Endothelial cell of umbilical vein (primary cell): ENCODE data around the gene GAPVD1. TPM values are rescaled to one million over a fixed set of nuclear protein-coding genes. Genes with fewer than 3 reads are reported as not detected.

Experiments used
- BruUV-seq: library from RNA; stranded (reverse); fragments of 400-500 nt; replicated peaks from 2 replicates; lab custom pipeline; 2021; lab: Mats Ljungman, UMichigan
- CTCF ChIA-PET: fragments of 300-600, 350-600 bp; sonication (Branson Sonifier 250); formaldehyde crosslinking; loops from one replicate; lab custom pipeline; 2021; ENCODE audit warnings: antibody characterized with exemption, inconsistent platforms; lab: Charles Lee
- POLR2A ChIA-PET: fragments of 300-600, 350-600 bp; sonication (Branson Sonifier 250); formaldehyde crosslinking; loops from one replicate; lab custom pipeline; 2021; ENCODE audit warnings: antibody characterized with exemption, inconsistent platforms; lab: Charles Lee
- DNase-seq: peaks from one replicate; pipeline ENCODE4 v3.0.0-alpha.2; 2011; ENCODE audit warnings: low read depth, low spot score
- FAIRE-seq: peaks from 2 replicates; lab custom pipeline; 2011; peaks lifted over from hg19 to GRCh38; lab: Jason Lieb, UNC
- H2AFZ ChIP-seq: 2 replicates; pipeline ENCODE4 v1.6.0; 2012; ENCODE audit warnings: low read depth, low read length, control low read depth, inconsistent platforms
- H3K27ac ChIP-seq: 2 replicates; pipeline ENCODE4 v1.5.1; 2011; ENCODE audit warnings: low read depth, mild to moderate bottlenecking, control low read depth, low read length, moderate library complexity; ENCODE audit not compliant: insufficient read depth
- H3K27me3 ChIP-seq, 2 experiments: 2 replicates each; pipeline versions ENCODE4 v1.6.0 to v1.6.1; 2011; ENCODE audit warnings: low read length in 2 of 2, mixed read lengths in 1 of 2; ENCODE audit not compliant: control insufficient read depth in 2 of 2, insufficient read depth in 2 of 2
- H3K36me3 ChIP-seq, 2 experiments: 2 replicates in 1 of 2; 3 replicates in 1 of 2; pipeline ENCODE4 v1.5.1; 2011; ENCODE audit warnings: low read length in 2 of 2, mild to moderate bottlenecking in 1 of 2, moderate library complexity in 1 of 2; ENCODE audit not compliant: control insufficient read depth in 2 of 2, insufficient read depth in 2 of 2; ENCODE audit errors: extremely low read depth in 1 of 2
- H3K4me1 ChIP-seq: 3 replicates; pipeline ENCODE4 v1.5.1; 2011; ENCODE audit warnings: mild to moderate bottlenecking, low read length; ENCODE audit not compliant: control insufficient read depth, insufficient read depth; ENCODE audit errors: extremely low read depth
- H3K4me2 ChIP-seq: 2 replicates; pipeline ENCODE4 v1.6.1; 2011; ENCODE audit warnings: low read length, control low read depth, mixed read lengths; ENCODE audit not compliant: insufficient read depth
- H3K4me3 ChIP-seq, 3 experiments: fragments of 200-600 bp in 1 of 3; sonication (generic), shearing (Covaris generic) in 1 of 3; replicated peaks in 1 of 3; 2 replicates each; pipeline ENCODE4 v1.5.1; 2011 to 2016; ENCODE audit warnings: control low read depth in 3 of 3, low read length in 3 of 3, mild to moderate bottlenecking in 2 of 3, inconsistent platforms in 1 of 3, low read depth in 1 of 3, moderate library complexity in 1 of 3; ENCODE audit not compliant: insufficient read depth in 1 of 3
- H3K79me2 ChIP-seq: 2 replicates; pipeline ENCODE4 v1.6.0; 2012; ENCODE audit warnings: low read length, inconsistent platforms; ENCODE audit not compliant: control insufficient read depth, insufficient read depth
- H3K9ac ChIP-seq: replicated peaks from 2 replicates; pipeline ENCODE3; 2011; ENCODE audit warnings: low read length, control low read depth; ENCODE audit not compliant: insufficient read depth; ENCODE audit errors: extremely low read depth
- H3K9me1 ChIP-seq: replicated peaks from 3 replicates; pipeline ENCODE4 v1.6.0; 2011; ENCODE audit warnings: mild to moderate bottlenecking, low read length; ENCODE audit not compliant: control insufficient read depth, insufficient read depth; ENCODE audit errors: extremely low read depth
- H3K9me3 ChIP-seq: replicated peaks from 2 replicates; pipeline ENCODE4 v1.5.1; 2012; ENCODE audit warnings: low read length, inconsistent platforms; ENCODE audit not compliant: control insufficient read depth, insufficient read depth
- H4K20me1 ChIP-seq: replicated peaks from 2 replicates; pipeline ENCODE3; 2011; ENCODE audit warnings: mild to moderate bottlenecking, low read length; ENCODE audit not compliant: control insufficient read depth, insufficient read depth; ENCODE audit errors: extremely low read depth
- CTCF ChIP-seq, 2 donors: IDR thresholded peaks; 1 replicate in 1 of 2; 2 replicates in 1 of 2; pipeline ENCODE4 v1.5.1; 2011; ENCODE audit warnings: low read length in 2 of 2, mild to moderate bottlenecking in 2 of 2, moderate library complexity in 2 of 2, control low read depth in 1 of 2, inconsistent platforms in 1 of 2, low read depth in 1 of 2; ENCODE audit not compliant: insufficient read depth in 1 of 2; ENCODE audit errors: extremely low read depth in 1 of 2
- EZH2 ChIP-seq: IDR thresholded peaks from 2 replicates; pipeline ENCODE4 v1.6.1; 2012; ENCODE audit warnings: borderline replicate concordance, low read depth, mild to moderate bottlenecking, moderate library complexity, low read length, inconsistent platforms; ENCODE audit not compliant: severe bottlenecking
- FOS ChIP-seq: IDR thresholded peaks from 2 replicates; pipeline ENCODE4 v1.6.1; 2011; ENCODE audit warnings: mild to moderate bottlenecking, low read length, moderate library complexity, borderline replicate concordance; ENCODE audit not compliant: insufficient read depth
- GATA2 ChIP-seq: IDR thresholded peaks from 2 replicates; pipeline ENCODE4 v1.7.0; 2011; ENCODE audit warnings: low read depth, mild to moderate bottlenecking, moderate library complexity, mixed read lengths, low read length; ENCODE audit not compliant: insufficient read length, insufficient read depth
- JUN ChIP-seq: IDR thresholded peaks from 2 replicates; pipeline ENCODE4 v1.6.1; 2011; ENCODE audit warnings: borderline replicate concordance, low read depth; ENCODE audit not compliant: insufficient read length, insufficient read depth
- MAX ChIP-seq: IDR thresholded peaks from 2 replicates; pipeline ENCODE4 v1.6.1; 2011; ENCODE audit not compliant: insufficient read depth, insufficient read length
- MYC ChIP-seq: IDR thresholded peaks from one replicate; pipeline ENCODE4 v1.6.1; 2011; ENCODE audit warnings: mild to moderate bottlenecking, low read depth, low read length
- POLR2A ChIP-seq: IDR thresholded peaks from 2 replicates; pipeline ENCODE4 v1.6.1; 2012; ENCODE audit warnings: low read depth, mild to moderate bottlenecking, control low read depth, low read length
- POLR2AphosphoS5 ChIP-seq: IDR thresholded peaks from 2 replicates; pipeline ENCODE4 v1.6.1; 2012; ENCODE audit warnings: low read depth, mild to moderate bottlenecking, control low read depth, low read length, moderate library complexity; ENCODE audit not compliant: insufficient read depth
- dilution Hi-C: fragments of 300-500 bp; cut with MboI; formaldehyde crosslinking; loops from one replicate; pipeline ENCODE4 v1.15.0; 2019; ENCODE audit warnings: low sequenced_read_pairs; ENCODE audit not compliant: extremely low pct_ligation_motif_present
- intact Hi-C: fragments of 100-400 bp; cut with micrococcal nuclease; formaldehyde crosslinking; loops from one replicate; pipeline ENCODE4 v1.10.0; 2022
- polyA plus RNA-seq, 4 experiments: library from polyadenylated mRNA; depleted of rRNA in 3 of 4; stranded (reverse) in 3 of 4; unstranded in 1 of 4; fragments of >200 nt; gene quantifications; 2 replicates each; pipeline versions ENCODE4 v1.2.1 to v1.2.3, GENCODE V29; 2011 to 2012; ENCODE audit warnings: missing spikeins in 1 of 4
- total RNA-seq: library from RNA; stranded (reverse); gene quantifications from 2 replicates; pipeline ENCODE4 v1.2.3, GENCODE V29; 2021

Gene GAPVD1
- total and polyA plus RNA-seq, 2 donors (not counting 3 experiments of a cell fraction or from before 2014, with no cell fraction given): 10.7 to 53.2 TPM

- DNase-seq (peak; percentile 66), FAIRE-seq (peak; percentile 90)
- no peaks in the 10 kb centered on the region for H3K9me1 ChIP-seq
- no peak overlapping the region for H3K9ac ChIP-seq
- no peak overlapping the region for H2AFZ ChIP-seq
- intact Hi-C loops (loop anchor here (1.0 to 5.0 kb wide), 6 partner anchors 118 to 600 kb away; partner anchors contain the start of genes HSPA5, SCAI and WDR38), dilution Hi-C loops (no loop called here)
- CTCF ChIA-PET: interaction anchor here (1.3 kb wide), 2 partner anchors 481 to 598 kb away, joined by 3 read pairs; partner anchors contain the start of gene OLFML2A
- H4K20me1 ChIP-seq: no peaks in the 10 kb centered on the region
- BruUV-seq: no TSS peak
- H3K36me3 ChIP-seq: no peaks in the 10 kb centered on the region
- POLR2A ChIA-PET: no interaction called here
- no peak overlapping the region for H3K27ac ChIP-seq
- H3K4me3 ChIP-seq: no peak overlapping the region
- no peaks in the 10 kb centered on the region for H3K79me2 ChIP-seq
- peak overlapping the region; percentile 50 for H3K4me2 ChIP-seq
- TF ChIP-seq CTCF (IDR thresholded peaks at IDR 0.05; ENCODE audit: extremely low read depth in 1 of 2, insufficient read depth in 1 of 2, low read depth in 1 of 2, low read length in 2 of 2): peak; percentile 69 to 76
- TF ChIP-seq FOS: no peak
- TF ChIP-seq MYC: no peak
- no peak for TF ChIP-seq EZH2
- TF ChIP-seq JUN: no peak
- TF ChIP-seq POLR2A: no peak
- TF ChIP-seq MAX: no peak
- peak; percentile 22 for TF ChIP-seq POLR2AphosphoS5
- TF ChIP-seq GATA2: no peak
- H3K27me3 ChIP-seq: peaks cover 0 to 4% of the 10 kb centered on the region in 2 experiments
- H3K4me1 ChIP-seq: no peaks in the 10 kb centered on the region
- H3K9me3 ChIP-seq: no peaks in the 10 kb centered on the region
Observed at GRCh38 chr9:125374443-125375309, 113.0 kb downstream of the GAPVD1 start.
